Inflammatory macrophage treated with lipopolysaccharide for 1 hour (primary cell): ENCODE measurements around the gene CDKN1A.
A peak's percentile ranks its signal among the peaks of the same experiment; 100 is the strongest.

Experiments used
- DNase-seq, 2 donors: peaks; one replicate each; pipeline ENCODE4 v3.0.0-alpha.2; 2020 to 2022

Gene CDKN1A

GRCh38 chr6:36679043-36679833, 724 bp downstream of the CDKN1A start:
- DNase-seq = peak; percentile 44 to 50

- peak; percentile 53 to 87 for DNase-seq
These were observed 4.0 kb downstream of the CDKN1A start for GRCh38 chr6:36682328-36683144.

- no peak for DNase-seq
These were observed 4.7 kb downstream of the CDKN1A start for GRCh38 chr6:36683145-36683655.

DNA sequence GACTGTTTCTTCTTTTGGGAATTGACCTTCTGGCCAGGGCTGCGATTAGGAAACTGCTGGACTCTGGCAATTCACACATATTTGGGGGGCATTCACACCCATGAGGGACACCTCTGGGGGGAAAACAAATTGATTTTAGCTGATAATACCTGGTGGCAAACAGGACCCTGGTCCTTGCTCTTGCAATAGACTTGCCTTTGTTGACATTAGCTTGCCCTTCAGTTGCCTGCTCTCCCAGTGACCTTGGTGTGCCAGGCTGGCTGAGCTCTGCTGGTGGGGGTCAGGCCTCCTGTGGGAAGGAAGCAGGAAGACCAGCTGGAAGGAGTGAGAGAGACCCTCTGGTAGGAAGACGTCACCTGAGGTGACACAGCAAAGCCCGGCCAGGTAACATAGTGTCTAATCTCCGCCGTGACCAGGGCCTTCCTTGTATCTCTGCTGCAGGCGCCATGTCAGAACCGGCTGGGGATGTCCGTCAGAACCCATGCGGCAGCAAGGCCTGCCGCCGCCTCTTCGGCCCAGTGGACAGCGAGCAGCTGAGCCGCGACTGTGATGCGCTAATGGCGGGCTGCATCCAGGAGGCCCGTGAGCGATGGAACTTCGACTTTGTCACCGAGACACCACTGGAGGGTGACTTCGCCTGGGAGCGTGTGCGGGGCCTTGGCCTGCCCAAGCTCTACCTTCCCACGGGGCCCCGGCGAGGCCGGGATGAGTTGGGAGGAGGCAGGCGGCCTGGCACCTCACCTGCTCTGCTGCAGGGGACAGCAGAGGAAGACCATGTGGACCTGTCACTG, 5.3 kb downstream of the CDKN1A start:
- DNase-seq = no peak

GRCh38 chr6:36684447-36684812, 5.9 kb downstream of the CDKN1A start:
- no peak for DNase-seq

- DNase-seq = peak in 1 of 2 donors; percentile 60
These were observed 6.8 kb downstream of the CDKN1A start for GRCh38 chr6:36685166-36685924.

DNA sequence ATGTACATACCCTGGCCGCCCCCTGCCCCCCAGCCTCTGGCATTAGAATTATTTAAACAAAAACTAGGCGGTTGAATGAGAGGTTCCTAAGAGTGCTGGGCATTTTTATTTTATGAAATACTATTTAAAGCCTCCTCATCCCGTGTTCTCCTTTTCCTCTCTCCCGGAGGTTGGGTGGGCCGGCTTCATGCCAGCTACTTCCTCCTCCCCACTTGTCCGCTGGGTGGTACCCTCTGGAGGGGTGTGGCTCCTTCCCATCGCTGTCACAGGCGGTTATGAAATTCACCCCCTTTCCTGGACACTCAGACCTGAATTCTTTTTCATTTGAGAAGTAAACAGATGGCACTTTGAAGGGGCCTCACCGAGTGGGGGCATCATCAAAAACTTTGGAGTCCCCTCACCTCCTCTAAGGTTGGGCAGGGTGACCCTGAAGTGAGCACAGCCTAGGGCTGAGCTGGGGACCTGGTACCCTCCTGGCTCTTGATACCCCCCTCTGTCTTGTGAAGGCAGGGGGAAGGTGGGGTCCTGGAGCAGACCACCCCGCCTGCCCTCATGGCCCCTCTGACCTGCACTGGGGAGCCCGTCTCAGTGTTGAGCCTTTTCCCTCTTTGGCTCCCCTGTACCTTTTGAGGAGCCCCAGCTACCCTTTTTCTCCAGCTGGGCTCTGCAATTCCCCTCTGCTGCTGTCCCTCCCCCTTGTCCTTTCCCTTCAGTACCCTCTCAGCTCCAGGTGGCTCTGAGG, 7.6 kb downstream of the CDKN1A start:
- DNase-seq = peak; percentile 72 to 79

DNA sequence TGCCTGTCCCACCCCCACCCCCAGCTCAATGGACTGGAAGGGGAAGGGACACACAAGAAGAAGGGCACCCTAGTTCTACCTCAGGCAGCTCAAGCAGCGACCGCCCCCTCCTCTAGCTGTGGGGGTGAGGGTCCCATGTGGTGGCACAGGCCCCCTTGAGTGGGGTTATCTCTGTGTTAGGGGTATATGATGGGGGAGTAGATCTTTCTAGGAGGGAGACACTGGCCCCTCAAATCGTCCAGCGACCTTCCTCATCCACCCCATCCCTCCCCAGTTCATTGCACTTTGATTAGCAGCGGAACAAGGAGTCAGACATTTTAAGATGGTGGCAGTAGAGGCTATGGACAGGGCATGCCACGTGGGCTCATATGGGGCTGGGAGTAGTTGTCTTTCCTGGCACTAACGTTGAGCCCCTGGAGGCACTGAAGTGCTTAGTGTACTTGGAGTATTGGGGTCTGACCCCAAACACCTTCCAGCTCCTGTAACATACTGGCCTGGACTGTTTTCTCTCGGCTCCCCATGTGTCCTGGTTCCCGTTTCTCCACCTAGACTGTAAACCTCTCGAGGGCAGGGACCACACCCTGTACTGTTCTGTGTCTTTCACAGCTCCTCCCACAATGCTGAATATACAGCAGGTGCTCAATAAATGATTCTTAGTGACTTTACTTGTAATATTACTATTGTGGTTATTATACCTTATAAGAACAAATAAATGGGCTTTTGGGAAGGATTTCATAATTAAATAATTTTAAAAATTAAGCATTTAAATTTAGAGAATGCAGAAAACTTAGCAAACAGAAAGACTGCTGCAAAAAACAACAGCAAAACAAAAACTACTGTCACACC, 8.4 kb downstream of the CDKN1A start:
- DNase-seq = no peak

GRCh38 chr6:36688063-36688738, 9.7 kb downstream of the CDKN1A start:
- no peak for DNase-seq

GRCh38 chr6:36688739-36689075, 10.2 kb downstream of the CDKN1A start:
- DNase-seq = no peak

DNA sequence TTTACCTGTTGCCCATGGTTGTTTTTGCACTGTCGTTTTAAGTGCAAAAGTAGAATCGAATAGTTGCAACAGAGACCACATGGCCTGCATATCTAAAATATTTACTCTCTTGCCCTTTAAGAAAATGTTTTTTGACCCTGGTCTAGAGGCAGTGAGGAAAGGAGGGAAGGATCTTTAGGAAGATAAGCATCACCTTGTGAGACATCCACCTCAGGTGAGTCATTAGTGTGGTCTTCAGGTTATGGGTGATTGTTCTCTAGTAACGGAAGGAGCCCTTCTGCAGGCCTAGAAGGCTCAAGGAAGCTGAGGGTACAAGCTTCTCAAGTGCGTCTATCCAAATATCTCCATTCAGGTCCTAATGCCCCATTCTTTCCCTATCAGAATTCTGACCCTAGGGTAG, 12.5 kb downstream of the CDKN1A start:
- DNase-seq = no peak

GRCh38 chr6:36691612-36692011, 13.1 kb downstream of the CDKN1A start:
- no peak for DNase-seq

- DNase-seq = peak; percentile 51 to 59
These were observed 13.7 kb downstream of the CDKN1A start for GRCh38 chr6:36692220-36692619.

- DNase-seq = no peak
These were observed 14.6 kb downstream of the CDKN1A start for GRCh38 chr6:36692861-36693702.

DNA sequence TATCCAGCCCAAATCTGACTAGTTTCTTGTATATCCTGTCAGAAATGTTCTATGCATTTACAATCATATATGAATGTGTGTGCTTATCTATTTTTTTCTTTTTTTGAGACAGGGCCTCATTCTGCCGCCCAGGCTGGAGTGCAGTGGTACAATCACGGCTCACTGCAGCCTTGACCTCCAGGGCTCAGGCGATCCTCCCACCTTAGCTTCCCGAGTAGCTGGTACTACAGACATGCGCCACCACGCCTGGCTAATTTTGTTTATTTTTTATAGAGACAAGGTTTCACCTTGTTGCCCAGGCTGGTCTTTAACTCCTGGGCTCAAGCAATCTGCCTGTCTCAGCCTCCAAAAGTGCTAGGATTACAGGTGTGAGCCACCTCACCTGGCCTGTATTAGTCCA, 16.1 kb downstream of the CDKN1A start:
- no peak for DNase-seq

GRCh38 chr6:36695414-36695813, 16.9 kb downstream of the CDKN1A start:
- no peak for DNase-seq

- DNase-seq = peak in 1 of 2 donors; percentile 24
These were observed 19.0 kb downstream of the CDKN1A start, which contains the start of gene RAB44 for GRCh38 chr6:36697481-36697903. TSS of gene RAB44 (plus strand) at chr6:36697826. CDS start at chr6:36704236, 6,410 bp downstream.

- DNase-seq = no peak
These were observed 19.7 kb downstream of the CDKN1A start for GRCh38 chr6:36698196-36698595.

DNA sequence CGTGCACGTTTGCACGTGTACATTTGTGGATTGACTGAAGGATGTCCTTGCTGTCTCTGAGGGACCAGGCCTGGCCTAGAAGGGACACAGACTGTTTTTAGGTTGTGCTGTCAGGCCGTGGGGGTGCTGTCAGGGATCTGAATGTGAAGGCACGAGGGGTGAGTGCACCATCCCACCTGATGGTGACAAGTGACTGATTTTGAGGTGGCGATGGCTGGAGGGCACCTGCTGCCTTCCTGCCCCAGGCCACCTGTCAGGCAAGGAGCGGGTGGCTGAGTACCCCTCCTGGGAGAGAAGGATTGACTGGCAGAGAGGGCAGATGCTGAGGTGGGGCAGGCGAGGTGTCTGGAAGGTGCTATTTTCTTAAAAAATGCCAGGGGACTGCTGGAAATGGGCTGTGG, 20.4 kb downstream of the CDKN1A start:
- no peak for DNase-seq
